Right ventricle myocardium inferior (tissue), 1 donor: ENCODE results near the gene GJC1. TPM values are rescaled to one million over a fixed set of nuclear protein-coding genes. Genes with fewer than 3 reads are reported as not detected.
"Not testable (repeated sequence)": the region's sequence is repeated elsewhere in the genome, so short reads cannot be mapped to it uniquely, and the experiment has no call there.

Experiments used
- ATAC-seq: fragments of 200-7000 bp; cut with Tn5 transposase; one replicate; pipeline ENCODE4 v1.9.1; 2020; ENCODE audit warnings: mild to moderate bottlenecking, moderate library complexity
- DNase-seq: peaks from one replicate; pipeline ENCODE4 v3.0.0; 2021; ENCODE audit errors: missing footprints
- intact Hi-C: fragments of 100-400 bp; cut with DNase I; formaldehyde crosslinking; loops from one replicate; pipeline ENCODE4 v1.11.0; 2022
- total RNA-seq: library from RNA; stranded (reverse); fragmentation: NEBNext Ultra II Directional; extraction: Animal tissue kit (Norgen Biotek cat#: 25700); gene quantifications from one replicate; pipeline ENCODE4 v1.2.1, GENCODE V29; 2021
- donor health status: DM: no; HTN: yes; CAD: no; lungs with severe emphysema.

The GJC1 gene
- total RNA-seq, 1 donor from 2014 or later, result 21.9 TPM

- ATAC-seq, DNase-seq, intact Hi-C loops: not testable (repeated sequence)
These were observed 21.3 kb downstream of the GJC1 start for GRCh38 chr17:44808656-44809388.

GRCh38 chr17:44808156-44808555, 21.9 kb downstream of the GJC1 start:
- intact Hi-C loops, result no loop called here
- no peak for DNase-seq
- ATAC-seq, result no peak

- no peak for DNase-seq
- ATAC-seq, result no peak
- intact Hi-C loops, result no loop called here
These were observed 22.3 kb downstream of the GJC1 start for GRCh38 chr17:44807817-44808155.

- DNase-seq (no peak), ATAC-seq (no peak)
- intact Hi-C loops, result no loop called here
These were observed 22.8 kb downstream of the GJC1 start for GRCh38 chr17:44807093-44807816.

DNA sequence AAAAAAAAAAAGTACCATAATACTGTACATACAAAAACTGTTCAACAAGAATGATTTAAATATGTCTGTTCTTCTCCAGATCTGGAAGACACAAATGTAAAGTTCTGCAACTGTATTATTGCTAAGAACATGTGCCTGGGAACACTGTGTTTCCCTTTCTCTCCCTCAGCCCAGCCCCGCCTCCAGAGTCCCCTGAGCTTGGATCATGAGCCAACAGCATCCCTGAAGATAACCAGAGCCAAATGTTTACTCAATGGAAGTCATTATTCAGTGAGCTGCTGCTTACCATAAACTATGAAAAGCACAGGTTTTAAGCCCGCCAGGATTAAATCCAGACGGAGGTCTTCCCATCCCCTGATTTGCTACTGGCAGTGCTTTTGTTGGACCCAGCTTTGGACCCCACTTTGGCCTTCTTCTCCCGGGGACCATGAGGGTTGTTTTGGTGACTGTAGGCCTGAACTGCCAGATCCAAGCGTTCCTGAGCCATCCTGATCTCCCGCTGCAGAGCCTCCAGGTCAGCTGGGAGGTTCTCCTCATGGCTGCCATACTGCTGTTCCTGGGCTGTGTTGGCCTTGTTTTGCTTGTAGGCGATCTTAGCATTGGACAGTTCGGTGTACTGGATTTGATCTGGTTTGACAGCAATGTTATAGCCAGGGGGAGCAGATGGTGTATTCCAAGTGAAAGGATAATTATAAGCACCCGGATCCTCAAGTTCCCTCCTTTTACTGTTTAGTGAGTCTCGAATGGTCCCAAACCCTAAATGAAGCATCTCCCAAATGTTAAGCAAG, 25.6 kb downstream of the GJC1 start:
- intact Hi-C loops, result no loop called here
- ATAC-seq (peak; percentile 86), DNase-seq (no peak)

DNA sequence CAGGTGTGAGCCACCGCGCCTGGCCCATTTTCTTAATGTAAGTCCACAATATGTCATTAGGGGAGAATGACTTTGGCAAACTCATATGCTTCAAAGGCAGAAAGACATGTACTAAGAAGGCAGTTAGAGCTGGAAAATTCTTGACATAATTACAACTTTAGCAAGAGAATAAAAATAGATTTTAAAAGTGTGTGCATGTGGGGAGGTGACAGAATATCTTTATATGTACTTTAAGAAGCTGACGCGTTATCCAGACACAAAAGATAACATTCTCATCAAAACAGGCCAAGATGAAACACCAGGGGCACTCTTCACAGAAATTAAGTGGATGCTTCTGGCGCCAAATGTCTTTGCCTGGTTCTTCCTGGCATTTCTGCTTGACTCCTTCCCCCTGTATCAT, 28.2 kb downstream of the GJC1 start:
- ATAC-seq (no peak), DNase-seq (no peak)

DNA sequence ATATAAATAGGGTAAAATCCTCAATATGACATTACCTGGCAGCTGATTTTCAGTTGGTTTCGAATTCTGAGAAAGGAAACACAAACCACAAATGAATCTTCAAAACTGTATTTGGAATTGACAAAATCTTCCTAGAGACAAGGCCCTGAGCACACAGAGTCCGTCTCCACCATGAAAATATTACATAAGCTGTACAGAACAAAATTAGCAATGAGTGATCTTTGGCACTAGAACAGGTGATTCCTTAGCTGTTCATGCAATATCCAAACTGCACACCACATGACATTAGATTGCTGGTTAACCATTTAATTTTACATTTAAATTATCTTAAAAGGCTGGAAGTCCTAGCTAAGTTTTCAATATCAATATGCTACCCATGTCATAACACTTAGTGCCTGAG, 31.7 kb downstream of the GJC1 start:
- DNase-seq (no peak), ATAC-seq (peak; percentile 54)
- intact Hi-C loops, result no loop called here

More for the DNA sequence above, 28.2 kb downstream of the GJC1 start:
- intact Hi-C loops, result no loop called here

- ATAC-seq (peak; percentile 41), DNase-seq (no peak)
- intact Hi-C loops, result no loop called here
These were observed 32.3 kb downstream of the GJC1 start for GRCh38 chr17:44797802-44798201.

GRCh38 chr17:44796731-44797130, 33.4 kb downstream of the GJC1 start:
- ATAC-seq (no peak), DNase-seq (no peak)
- intact Hi-C loops, result no loop called here

- intact Hi-C loops, result no loop called here
- no peak for DNase-seq
These were observed 34.2 kb downstream of the GJC1 start for GRCh38 chr17:44795928-44796327.

DNA sequence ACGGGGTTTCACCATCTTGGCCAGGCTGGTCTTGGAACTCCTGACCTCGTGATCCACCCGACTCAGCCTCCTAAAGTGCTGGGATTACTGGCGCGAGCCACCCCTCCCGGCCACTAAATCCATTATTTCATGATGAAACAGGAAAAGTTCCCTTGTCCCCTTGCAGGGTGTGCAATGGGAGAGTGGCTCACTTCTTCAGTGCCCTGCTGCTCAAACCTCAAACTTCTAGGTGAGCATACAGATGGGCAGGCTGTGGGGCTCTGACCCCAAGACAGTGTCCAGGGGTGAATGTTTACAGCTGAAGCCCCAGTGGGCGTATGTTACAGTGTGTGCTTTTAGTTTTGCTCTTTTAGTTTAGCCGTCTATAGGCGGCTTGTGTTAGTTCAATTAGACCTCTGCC, 34.7 kb downstream of the GJC1 start:
- intact Hi-C loops, result no loop called here
- ATAC-seq, result no peak

More at GRCh38 chr17:44795928-44796327, 34.2 kb downstream of the GJC1 start:
- no peak for ATAC-seq

GRCh38 chr17:44794851-44795413, 35.2 kb downstream of the GJC1 start:
- no peak for DNase-seq
- intact Hi-C loops, result no loop called here
- ATAC-seq, result peak; percentile 45

More for the DNA sequence above, 34.7 kb downstream of the GJC1 start:
- DNase-seq, result no peak

DNA sequence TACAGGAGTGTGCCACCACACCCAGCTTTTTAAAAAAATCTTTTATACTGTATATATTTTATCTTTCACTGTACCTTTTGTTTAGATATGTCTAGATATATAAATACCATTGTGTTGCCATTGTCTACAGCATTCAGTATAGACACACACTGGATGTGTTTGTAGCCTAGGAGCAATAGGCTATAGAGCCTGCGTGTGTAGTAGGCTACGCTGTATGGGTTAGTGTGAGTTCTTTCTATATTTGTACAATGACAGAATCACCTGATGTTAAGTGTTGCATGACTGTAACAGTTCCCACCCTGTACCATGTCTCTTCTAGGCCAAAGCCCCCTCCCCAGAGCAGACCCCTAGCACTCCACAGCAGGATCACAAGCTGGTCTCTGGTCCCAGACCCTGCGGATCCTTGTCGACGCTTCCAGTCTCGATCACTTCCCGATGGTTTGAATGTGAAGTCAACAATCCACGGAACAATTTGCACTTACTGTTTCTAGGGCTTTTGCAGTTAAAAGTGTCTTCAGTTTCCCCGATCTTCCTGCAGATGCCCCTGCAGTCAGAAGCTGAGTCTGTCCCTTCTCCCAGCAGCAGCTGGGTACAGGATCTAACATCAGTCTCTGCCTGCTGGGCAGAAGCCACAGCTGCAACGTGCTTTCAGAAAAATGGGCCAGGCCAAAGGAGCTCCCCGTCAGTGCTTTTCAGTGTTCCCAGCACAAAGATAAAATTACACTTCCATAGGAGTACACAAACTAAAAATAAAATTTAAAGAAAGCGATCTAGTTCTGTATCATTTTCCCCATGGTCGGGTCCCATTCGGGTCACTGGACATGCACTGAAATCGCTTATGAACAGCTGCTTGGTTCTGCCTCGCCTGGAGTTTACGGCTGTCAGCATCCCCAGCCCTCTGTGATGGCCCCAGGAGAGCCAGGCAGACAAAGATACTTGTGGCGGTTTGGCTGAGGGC, 35.9 kb downstream of the GJC1 start:
- DNase-seq (no peak), ATAC-seq (peak; percentile 61)

GRCh38 chr17:44792276-44792675, 37.8 kb downstream of the GJC1 start:
- no peak for DNase-seq
- ATAC-seq, result no peak
- intact Hi-C loops, result no loop called here

More for the DNA sequence above, 35.9 kb downstream of the GJC1 start:
- intact Hi-C loops, result no loop called here

DNA sequence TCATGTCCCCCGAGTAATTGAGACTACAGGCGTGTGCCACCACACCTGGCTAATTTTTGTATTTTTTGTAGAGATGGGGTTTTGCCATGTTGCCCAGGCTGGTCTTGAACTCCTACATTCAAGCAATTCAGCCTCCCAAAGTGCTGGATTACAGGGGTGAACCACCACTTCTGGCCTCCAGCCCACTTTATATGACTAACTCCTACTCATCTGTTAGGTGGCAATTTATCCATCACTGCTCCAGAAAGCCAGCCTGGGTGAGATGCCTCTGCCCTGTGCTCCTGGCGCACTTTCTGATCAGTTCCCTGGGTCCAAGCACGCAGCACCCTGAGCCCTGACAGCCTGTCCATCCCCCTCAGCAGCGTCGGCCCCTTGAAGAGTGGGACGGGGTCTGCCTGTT, 41.9 kb downstream of the GJC1 start:
- intact Hi-C loops, result no loop called here
- DNase-seq (no peak), ATAC-seq (no peak)

- intact Hi-C loops, result no loop called here
- DNase-seq (no peak), ATAC-seq (no peak)
These were observed 42.7 kb downstream of the GJC1 start for GRCh38 chr17:44787271-44787940.

DNA sequence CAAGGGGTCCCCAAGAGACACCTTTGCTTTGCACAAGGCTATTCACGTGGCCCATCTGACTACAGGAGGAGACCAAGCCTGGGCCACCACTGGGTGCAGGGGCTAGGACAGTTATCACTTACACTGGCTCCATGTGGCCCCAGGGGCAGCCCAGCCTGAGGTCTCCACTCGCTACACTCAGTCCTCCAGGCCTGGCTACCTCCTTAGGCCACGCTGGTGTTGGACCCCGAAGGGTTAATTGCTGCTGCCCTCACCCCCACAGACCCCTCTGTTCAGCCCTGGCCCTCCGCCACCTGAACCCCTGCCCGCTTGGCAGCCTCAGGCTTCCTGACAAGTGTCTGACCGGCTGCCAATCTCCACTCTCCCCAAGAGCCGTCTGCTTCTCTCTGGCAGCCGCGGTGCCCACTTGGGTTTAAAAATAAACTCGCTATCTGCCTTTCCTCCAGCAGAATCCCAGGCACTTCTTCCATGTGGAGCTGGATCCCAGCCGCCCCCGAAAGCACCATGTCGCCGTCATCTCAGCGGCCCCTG, 43.5 kb downstream of the GJC1 start:
- DNase-seq (no peak), ATAC-seq (peak; percentile 76)
- intact Hi-C loops, result no loop called here
